22Rv1 (cell line): ENCODE measurements around the gene CD1D.

Source experiments
- CTCF ChIP-seq: fragments of 450-650 bp; IDR thresholded peaks from 2 replicates; pipeline ENCODE4 v1.5.1; 2017; ENCODE audit warnings: mild to moderate bottlenecking
- ZFX ChIP-seq: fragments of 450-650 bp; IDR thresholded peaks from 2 replicates; pipeline ENCODE4 v1.6.1; 2017; ENCODE audit warnings: antibody characterized with exemption, borderline replicate concordance

GRCh38 chr1:158155673-158156072 is 25.0 kb upstream of the CD1D start:
- TF ChIP-seq CTCF (no peak), ZFX (no peak)
